Measurements from ENCODE around the gene LTC4S. TPM values are rescaled to one million over a fixed set of nuclear protein-coding genes. Genes with fewer than 3 reads are reported as not detected.

The LTC4S gene
- total and polyA plus RNA-seq, 4 experiments from 2014 or later = 4.2 to 9.4 (median 6.6) TPM

DNA sequence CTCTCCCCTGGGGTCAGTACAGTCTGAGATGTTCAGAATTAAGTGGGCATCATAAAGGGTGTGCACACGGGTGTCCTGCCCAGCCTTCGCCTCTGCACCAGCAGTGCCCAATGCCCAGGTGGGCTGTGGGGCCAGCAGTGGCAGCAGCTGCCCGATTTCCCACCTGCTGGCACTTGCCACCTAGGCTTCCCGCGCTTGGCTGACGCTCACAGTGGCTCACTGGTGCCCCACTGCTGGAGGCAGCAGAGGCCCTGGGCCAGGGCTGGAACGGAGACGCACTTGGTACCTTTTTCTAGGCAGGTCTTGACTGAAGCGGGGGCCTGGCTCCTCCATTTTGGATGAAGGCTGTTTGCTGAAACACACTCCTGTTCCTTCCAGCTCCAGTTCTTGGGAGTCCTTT lies 47.8 kb downstream of the LTC4S start:
- Histone ChIP-seq H3K27me3 (ENCODE audit: insufficient read depth, low read length) (no peaks in the 10 kb centered on the region), H3K9me3 (ENCODE audit: control insufficient read depth in 1 of 2, low read length in 2 of 2) (no peaks in the 10 kb centered on the region), H3K4me1 (ENCODE audit: insufficient read depth, low read length) (peaks cover 12% of the 10 kb centered on the region), H3K27ac (ENCODE audit: low read depth, low read length) (no peak overlapping the region), H3K36me3 (ENCODE audit: insufficient read depth, low read length) (peaks cover 32% of the 10 kb centered on the region), H3K4me3 (ENCODE audit: low read length in 2 of 2) (no peak overlapping the region)
- H3K27me3 Mint-ChIP-seq = no peaks in the 10 kb centered on the region
- intact Hi-C loops (cut with micrococcal nuclease) = no loop called here
- POLR2A ChIA-PET (ENCODE audit: partially characterized antibody) = no interaction called here
- H3K4me3 Mint-ChIP-seq = no peak overlapping the region
- CTCF ChIA-PET (ENCODE audit: partially characterized antibody) = interaction anchor here (0.5 kb wide), 1 partner anchor 98 kb away, joined by 3 read pairs; no protein-coding TSS in a partner anchor
- peaks cover 0 to 7% (median 2%) of the 10 kb centered on the region in 8 donors for H3K9me3 Mint-ChIP-seq
- DNase-seq = no peak
- H3K4me1 Mint-ChIP-seq = peaks cover 7 to 12% (median 8%) of the 10 kb centered on the region in 4 donors
- peaks cover 43 to 66% of the 10 kb centered on the region in 2 donors for H3K36me3 Mint-ChIP-seq
- H3K27ac Mint-ChIP-seq = peak overlapping the region in 3 of 7 donors; percentile 41 to 66 (median 58)

Small RNAs within 50 kb of the gene (microRNA-seq; reads per million reads assigned to microRNA genes)
- 0.72 reads per million for gene MIR1229 (ENCODE audit: borderline microRNAs expressed, borderline number of aligned reads, borderline replicate concordance)

Other genes with a start within 250 kb of the LTC4S start
- 10 to 100 TPM; 59.1 to 61.5 TPM for gene RUFY1, start 243.4 kb upstream of the LTC4S start, total RNA-seq
- gene RUFY1, start 243.4 kb upstream of the LTC4S start, polyA plus RNA-seq = 10 to 100 TPM; 13.3 to 34.6 TPM
- 1,000 to 10,000 TPM; 1,611 to 1,625 TPM for gene HNRNPH1, start 170.3 kb upstream of the LTC4S start, total RNA-seq
- 100 to 1,000 TPM in 1 of 2 donors, 10 to 100 TPM in 1; 46.5 to 116 TPM for gene HNRNPH1, start 170.3 kb upstream of the LTC4S start, polyA plus RNA-seq
- under 1 TPM; 0.58 to 0.76 TPM for gene CBY3, start 113.0 kb upstream of the LTC4S start, total RNA-seq
- under 1 TPM; 0.36 to 0.56 TPM for gene CBY3, start 113.0 kb upstream of the LTC4S start, polyA plus RNA-seq
- gene CANX, start 95.0 kb upstream of the LTC4S start, total RNA-seq = 100 to 1,000 TPM; 377 to 417 TPM
- 100 to 1,000 TPM; 259 to 394 TPM for gene CANX, start 95.0 kb upstream of the LTC4S start, polyA plus RNA-seq
- 10 to 100 TPM; 52.4 to 56.5 TPM for gene MAML1, start 61.2 kb upstream of the LTC4S start, total RNA-seq
- 10 to 100 TPM in 1 of 2 donors, 1 to 10 TPM in 1; 1.5 to 10.9 TPM for gene MAML1, start 61.2 kb upstream of the LTC4S start, polyA plus RNA-seq
- gene MGAT4B, start 12.9 kb downstream of the LTC4S start, total RNA-seq = 100 to 1,000 TPM; 119 to 121 TPM
- 10 to 100 TPM in 1 of 2 donors, 1 to 10 TPM in 1; 8.3 to 24.3 TPM for gene MGAT4B, start 12.9 kb downstream of the LTC4S start, polyA plus RNA-seq
- gene SQSTM1, start 26.9 kb downstream of the LTC4S start, total RNA-seq = 100 to 1,000 TPM; 300 to 303 TPM
- 100 to 1,000 TPM; 188 to 212 TPM for gene SQSTM1, start 26.9 kb downstream of the LTC4S start, polyA plus RNA-seq
- gene MRNIP, start 64.8 kb downstream of the LTC4S start, total RNA-seq = 100 to 1,000 TPM; 125 to 129 TPM
- gene MRNIP, start 64.8 kb downstream of the LTC4S start, polyA plus RNA-seq = 10 to 100 TPM; 11.4 to 17.2 TPM
- 10 to 100 TPM; 84.3 to 85.0 TPM for gene TBC1D9B, start 113.9 kb downstream of the LTC4S start, total RNA-seq
- gene TBC1D9B, start 113.9 kb downstream of the LTC4S start, polyA plus RNA-seq = 10 to 100 TPM in 1 of 2 donors, 1 to 10 TPM in 1; 9.3 to 38.0 TPM

All from CD4-positive, alpha-beta memory T cell (primary cell).